IMR-90 (cell line): Measurements from ENCODE around the gene MECR.

Experiments
- CEBPB ChIP-seq: IDR thresholded peaks from 2 replicates; pipeline ENCODE4 v1.6.1; 2012; ENCODE audit warnings: low read depth, low read length, improper control_type of control experiment
- CHD1 ChIP-seq: IDR thresholded peaks from 2 replicates; pipeline ENCODE4 v1.6.1; 2012; ENCODE audit warnings: low read depth, low read length, improper control_type of control experiment
- MAZ ChIP-seq: IDR thresholded peaks from 2 replicates; pipeline ENCODE4 v1.6.1; 2012; ENCODE audit warnings: low read depth, mild to moderate bottlenecking, low read length, improper control_type of control experiment, moderate library complexity, borderline replicate concordance
- MXI1 ChIP-seq: IDR thresholded peaks from 2 replicates; pipeline ENCODE4 v1.6.1; 2012; ENCODE audit warnings: low read depth, mild to moderate bottlenecking, low read length, moderate library complexity, borderline replicate concordance
- POLR2A ChIP-seq: IDR thresholded peaks from 2 replicates; pipeline ENCODE4 v1.6.1; 2012; ENCODE audit warnings: mild to moderate bottlenecking, low read depth, low read length
- RAD21 ChIP-seq: IDR thresholded peaks from 2 replicates; pipeline ENCODE4 v1.6.1; 2012; ENCODE audit warnings: low read length, improper control_type of control experiment
- SMC3 ChIP-seq: fragments of 150-350 bp; IDR thresholded peaks from 2 replicates; pipeline ENCODE4 v1.6.1; 2016; ENCODE audit warnings: low read depth, mild to moderate bottlenecking, antibody characterized with exemption, low read length, moderate library complexity
- TF ChIP-seq, protein P1 (sequence below): fragments of 150-350 bp; IDR thresholded peaks from 2 replicates; pipeline ENCODE4 v1.6.1; 2016; ENCODE audit warnings: low read depth, mild to moderate bottlenecking, low read length, moderate library complexity, borderline replicate concordance
- TF ChIP-seq, protein P2 (sequence below): conservative IDR thresholded peaks from 2 replicates; pipeline ENCODE4 v1.5.1; 2012; ENCODE audit warnings: mild to moderate bottlenecking, low read depth, low read length, improper control_type of control experiment
- TF ChIP-seq, protein P3 (sequence below): fragments of 150-350 bp; IDR thresholded peaks from 2 replicates; pipeline ENCODE4 v1.6.1; 2017; ENCODE audit warnings: mild to moderate bottlenecking, antibody characterized with exemption, low read length, low read depth

DNA sequence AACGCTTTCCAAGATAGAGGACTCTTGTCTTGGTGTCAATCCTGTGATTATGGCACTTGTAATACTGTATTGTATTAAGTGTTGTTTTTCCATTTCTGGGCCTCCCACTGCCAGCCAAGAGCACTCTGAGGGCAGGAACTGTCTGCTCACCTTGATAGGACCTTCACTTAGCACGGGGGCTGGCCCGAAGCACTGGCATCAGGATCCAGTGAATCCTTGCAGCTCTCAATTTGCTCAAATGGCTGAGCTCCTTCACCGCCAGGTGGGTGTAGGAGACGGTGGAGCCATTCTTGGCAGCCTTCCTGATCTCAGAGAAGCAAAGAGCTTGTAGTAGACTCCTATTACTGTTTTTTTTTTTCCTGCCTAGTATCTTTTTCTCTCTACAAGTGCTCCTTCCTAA, 17.7 kb downstream of the MECR start:
- no peak for TF ChIP-seq CHD1
- no peak for TF ChIP-seq POLR2A
- TF ChIP-seq, protein P1, sequence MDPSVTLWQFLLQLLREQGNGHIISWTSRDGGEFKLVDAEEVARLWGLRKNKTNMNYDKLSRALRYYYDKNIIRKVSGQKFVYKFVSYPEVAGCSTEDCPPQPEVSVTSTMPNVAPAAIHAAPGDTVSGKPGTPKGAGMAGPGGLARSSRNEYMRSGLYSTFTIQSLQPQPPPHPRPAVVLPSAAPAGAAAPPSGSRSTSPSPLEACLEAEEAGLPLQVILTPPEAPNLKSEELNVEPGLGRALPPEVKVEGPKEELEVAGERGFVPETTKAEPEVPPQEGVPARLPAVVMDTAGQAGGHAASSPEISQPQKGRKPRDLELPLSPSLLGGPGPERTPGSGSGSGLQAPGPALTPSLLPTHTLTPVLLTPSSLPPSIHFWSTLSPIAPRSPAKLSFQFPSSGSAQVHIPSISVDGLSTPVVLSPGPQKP: no peak
- TF ChIP-seq, protein P2, sequence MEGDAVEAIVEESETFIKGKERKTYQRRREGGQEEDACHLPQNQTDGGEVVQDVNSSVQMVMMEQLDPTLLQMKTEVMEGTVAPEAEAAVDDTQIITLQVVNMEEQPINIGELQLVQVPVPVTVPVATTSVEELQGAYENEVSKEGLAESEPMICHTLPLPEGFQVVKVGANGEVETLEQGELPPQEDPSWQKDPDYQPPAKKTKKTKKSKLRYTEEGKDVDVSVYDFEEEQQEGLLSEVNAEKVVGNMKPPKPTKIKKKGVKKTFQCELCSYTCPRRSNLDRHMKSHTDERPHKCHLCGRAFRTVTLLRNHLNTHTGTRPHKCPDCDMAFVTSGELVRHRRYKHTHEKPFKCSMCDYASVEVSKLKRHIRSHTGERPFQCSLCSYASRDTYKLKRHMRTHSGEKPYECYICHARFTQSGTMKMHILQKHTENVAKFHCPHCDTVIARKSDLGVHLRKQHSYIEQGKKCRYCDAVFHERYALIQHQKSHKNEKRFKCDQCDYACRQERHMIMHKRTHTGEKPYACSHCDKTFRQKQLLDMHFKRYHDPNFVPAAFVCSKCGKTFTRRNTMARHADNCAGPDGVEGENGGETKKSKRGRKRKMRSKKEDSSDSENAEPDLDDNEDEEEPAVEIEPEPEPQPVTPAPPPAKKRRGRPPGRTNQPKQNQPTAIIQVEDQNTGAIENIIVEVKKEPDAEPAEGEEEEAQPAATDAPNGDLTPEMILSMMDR: no peak
- TF ChIP-seq RAD21: no peak
- no peak for TF ChIP-seq SMC3
- TF ChIP-seq MXI1: no peak
- no peak for TF ChIP-seq MAZ
- TF ChIP-seq, protein P3, sequence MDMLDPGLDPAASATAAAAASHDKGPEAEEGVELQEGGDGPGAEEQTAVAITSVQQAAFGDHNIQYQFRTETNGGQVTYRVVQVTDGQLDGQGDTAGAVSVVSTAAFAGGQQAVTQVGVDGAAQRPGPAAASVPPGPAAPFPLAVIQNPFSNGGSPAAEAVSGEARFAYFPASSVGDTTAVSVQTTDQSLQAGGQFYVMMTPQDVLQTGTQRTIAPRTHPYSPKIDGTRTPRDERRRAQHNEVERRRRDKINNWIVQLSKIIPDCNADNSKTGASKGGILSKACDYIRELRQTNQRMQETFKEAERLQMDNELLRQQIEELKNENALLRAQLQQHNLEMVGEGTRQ: no peak
- TF ChIP-seq CEBPB: no peak
